Caco-2 (cell line): ENCODE measurements around the gene NPHP4. TPM values are rescaled to one million over a fixed set of nuclear protein-coding genes. Genes with fewer than 3 reads are reported as not detected.

Source experiments
- BruUV-seq: library from RNA; stranded (reverse); fragments of 400-500 nt; replicated peaks from 2 replicates; lab custom pipeline; 2021; lab: Mats Ljungman, UMichigan
- CTCF ChIA-PET: fragments of 300-600 bp; sonication (Branson Sonifier 250); formaldehyde crosslinking; loops from one replicate; lab custom pipeline; 2022; ENCODE audit warnings: antibody characterized with exemption; lab: Charles Lee
- POLR2A ChIA-PET: fragments of 300-600 bp; sonication (Branson Sonifier 250); formaldehyde crosslinking; loops from one replicate; lab custom pipeline; 2022; ENCODE audit warnings: antibody characterized with exemption; lab: Charles Lee
- DNase-seq, 2 experiments: peaks; one replicate each; pipeline versions ENCODE4 v3.0.0 to v3.0.0-alpha.2; 2020 to 2022
- H3K27me3 ChIP-seq: replicated peaks from 2 replicates; pipeline ENCODE4 v1.6.0; 2011; ENCODE audit warnings: low read length; ENCODE audit not compliant: control insufficient read depth, insufficient read depth
- H3K36me3 ChIP-seq: 2 replicates; pipeline ENCODE4 v1.5.1; 2011; ENCODE audit warnings: low read length; ENCODE audit not compliant: control insufficient read depth, insufficient read depth
- H3K4me1 ChIP-seq: fragments of 250-450 bp; sonication (Bioruptor Pico); 2 replicates; pipeline ENCODE4 v1.5.1; 2020; ENCODE audit warnings: mild to moderate bottlenecking
- H3K4me3 ChIP-seq: 2 replicates; pipeline ENCODE4 v1.5.1; 2011; ENCODE audit warnings: low read depth, mild to moderate bottlenecking, control low read depth, low read length
- H3K9me3 ChIP-seq: fragments of 250-450 bp; sonication (Bioruptor Pico); 2 replicates; pipeline ENCODE4 v1.5.1; 2020; ENCODE audit warnings: mild to moderate bottlenecking, moderate library complexity
- H3K27ac Mint-ChIP-seq: one replicate; pipeline ENCODE4 v1.8.0; 2022; ENCODE audit warnings: mixed read lengths; ENCODE audit not compliant: unreplicated experiment
- H3K27me3 Mint-ChIP-seq: one replicate; pipeline ENCODE4 v1.8.0; 2022; ENCODE audit warnings: mixed read lengths; ENCODE audit not compliant: insufficient read depth, unreplicated experiment
- H3K36me3 Mint-ChIP-seq: one replicate; pipeline ENCODE4 v1.8.0; 2022; ENCODE audit warnings: mild to moderate bottlenecking, mixed read lengths; ENCODE audit not compliant: insufficient read depth, unreplicated experiment
- H3K4me1 Mint-ChIP-seq: one replicate; pipeline ENCODE4 v1.8.0; 2022; ENCODE audit warnings: low read depth, mixed read lengths; ENCODE audit not compliant: unreplicated experiment
- H3K4me3 Mint-ChIP-seq: one replicate; pipeline ENCODE4 v1.8.0; 2022; ENCODE audit warnings: mild to moderate bottlenecking, moderate library complexity, mixed read lengths; ENCODE audit not compliant: unreplicated experiment
- H3K9me3 Mint-ChIP-seq: one replicate; pipeline ENCODE4 v1.8.0; 2022; ENCODE audit warnings: mixed read lengths; ENCODE audit not compliant: unreplicated experiment
- CTCF ChIP-seq, 2 experiments: fragments of 200-600 bp in 1 of 2; IDR thresholded peaks; 1 replicate in 1 of 2; 2 replicates in 1 of 2; pipeline versions ENCODE4 v1.5.1 to v1.8.0; 2011 to 2022; ENCODE audit warnings: antibody characterized with exemption in 1 of 2, control low read depth in 1 of 2, inconsistent platforms in 1 of 2, low read depth in 1 of 2, low read length in 1 of 2, mild to moderate bottlenecking in 1 of 2, moderate library complexity in 1 of 2; ENCODE audit not compliant: insufficient read depth in 1 of 2, severe bottlenecking in 1 of 2, unreplicated experiment in 1 of 2
- intact Hi-C: fragments of 100-400 bp; cut with micrococcal nuclease; formaldehyde crosslinking; loops from one replicate; pipeline ENCODE4 v1.10.0; 2022; ENCODE audit not compliant: unreplicated experiment
- total RNA-seq: library from RNA; stranded (reverse); gene quantifications from 2 replicates; pipeline ENCODE4 v1.2.3, GENCODE V29; 2022

Gene NPHP4
- total RNA-seq, 1 experiment from 2014 or later, result 12.3 TPM

GRCh38 chr1:5916572-5917280 lies 75.5 kb downstream of the NPHP4 start:
- no peak for DNase-seq
- H3K9me3 Mint-ChIP-seq, result no peaks in the 10 kb centered on the region
- intact Hi-C loops, result no loop called here
- TF ChIP-seq CTCF (IDR thresholded peaks at IDR 0.05; ENCODE audit: insufficient read depth in 1 of 2, low read depth in 1 of 2, low read length in 1 of 2, severe bottlenecking in 1 of 2, unreplicated experiment in 1 of 2), result no peak
- Histone ChIP-seq H3K27me3 (no peaks in the 10 kb centered on the region), H3K36me3 (no peaks in the 10 kb centered on the region; the same call in 1 of the 2 replicates), H3K4me1 (no peaks in the 10 kb centered on the region), H3K4me3 (no peak overlapping the region), H3K9me3 (no peaks in the 10 kb centered on the region)
- no peaks in the 10 kb centered on the region for H3K4me1 Mint-ChIP-seq
- no peaks in the 10 kb centered on the region for H3K36me3 Mint-ChIP-seq
- ChIA-PET CTCF (no interaction called here), POLR2A (no interaction called here)
- H3K27me3 Mint-ChIP-seq, result no peaks in the 10 kb centered on the region
- no TSS peak for BruUV-seq
- H3K4me3 Mint-ChIP-seq, result no peak overlapping the region
- H3K27ac Mint-ChIP-seq, result no peak overlapping the region

GRCh38 chr1:5915587-5916571 lies 76.3 kb downstream of the NPHP4 start:
- peak in 1 of 2 experiments; percentile 7 for DNase-seq
- no peak overlapping the region for H3K4me3 ChIP-seq
- ChIA-PET CTCF (no interaction called here), POLR2A (no interaction called here)
- Mint-ChIP-seq H3K27me3 (no peaks in the 10 kb centered on the region), H3K9me3 (no peaks in the 10 kb centered on the region), H3K36me3 (no peaks in the 10 kb centered on the region), H3K4me1 (no peaks in the 10 kb centered on the region), H3K27ac (no peak overlapping the region), H3K4me3 (no peak overlapping the region)
- intact Hi-C loops, result no loop called here
- peak; percentile 58 to 65 for TF ChIP-seq CTCF (IDR thresholded peaks at IDR 0.05; ENCODE audit: insufficient read depth in 1 of 2, low read depth in 1 of 2, low read length in 1 of 2, severe bottlenecking in 1 of 2, unreplicated experiment in 1 of 2)
- no peaks in the 10 kb centered on the region for H3K4me1 ChIP-seq
- no peaks in the 10 kb centered on the region for H3K9me3 ChIP-seq
- H3K27me3 ChIP-seq, result no peaks in the 10 kb centered on the region
- no TSS peak for BruUV-seq
- H3K36me3 ChIP-seq, result no peaks in the 10 kb centered on the region; the same call in 1 of the 2 replicates

- POLR2A ChIA-PET, result no interaction called here
- Mint-ChIP-seq H3K27me3 (no peaks in the 10 kb centered on the region), H3K4me1 (no peaks in the 10 kb centered on the region), H3K27ac (no peak overlapping the region), H3K9me3 (no peaks in the 10 kb centered on the region), H3K4me3 (no peak overlapping the region), H3K36me3 (no peaks in the 10 kb centered on the region)
- CTCF ChIA-PET, result no interaction called here
- no peaks in the 10 kb centered on the region for H3K27me3 ChIP-seq
- H3K9me3 ChIP-seq, result no peaks in the 10 kb centered on the region
- H3K36me3 ChIP-seq, result no peaks in the 10 kb centered on the region; the same call in 1 of the 2 replicates
- no peaks in the 10 kb centered on the region for H3K4me1 ChIP-seq
- BruUV-seq, result no TSS peak
- no peak for DNase-seq
- intact Hi-C loops, result no loop called here
- H3K4me3 ChIP-seq, result no peak overlapping the region
- TF ChIP-seq CTCF (IDR thresholded peaks at IDR 0.05; ENCODE audit: insufficient read depth in 1 of 2, low read depth in 1 of 2, low read length in 1 of 2, severe bottlenecking in 1 of 2, unreplicated experiment in 1 of 2), result no peak
Measured at GRCh38 chr1:5914676-5915365, 77.4 kb downstream of the NPHP4 start.
